SK-N-SH (cell line): Measurements from ENCODE around the gene IZUMO1. TPM values are rescaled to one million over a fixed set of nuclear protein-coding genes. Genes with fewer than 3 reads are reported as not detected.
"Not testable (repeated sequence)": the region's sequence is repeated elsewhere in the genome, so short reads cannot be mapped to it uniquely, and the experiment has no call there.

Source experiments
- CTCF ChIA-PET: fragments of 300-600, 350-600 bp; formaldehyde crosslinking; extraction: SDS; loops from one replicate; lab custom pipeline; 2021; lab: Yijun Ruan, JAX
- POLR2A ChIA-PET: fragments of 350-600 bp; sonication (Branson Sonifier 250); formaldehyde crosslinking; extraction: SDS; loops from one replicate; lab custom pipeline; 2020; ENCODE audit warnings: antibody characterized with exemption, inconsistent platforms; lab: Yijun Ruan, JAX
- DNase-seq: peaks from one replicate; pipeline ENCODE4 v3.0.0; 2012
- H2AFZ ChIP-seq: fragments of 200-600 bp; sonication (generic); 2 replicates; pipeline ENCODE4 v1.8.1; 2016; ENCODE audit warnings: antibody characterized with exemption, mild to moderate bottlenecking, low read depth
- H3F3A ChIP-seq: fragments of 200-600 bp; sonication (generic); replicated peaks from 2 replicates; pipeline ENCODE3; 2016; ENCODE audit warnings: antibody characterized with exemption, mild to moderate bottlenecking; ENCODE audit not compliant: insufficient read depth
- H3K27ac ChIP-seq, 2 experiments: fragments of 200-500 bp in 1 of 2; fragments of 200-600 bp in 1 of 2; sonication (Bioruptor generic) in 1 of 2; sonication (generic), shearing (Covaris generic) in 1 of 2; 2 replicates each; pipeline versions ENCODE4 v1.5.1 to v1.6.1; 2014 to 2016; ENCODE audit warnings: low read depth in 2 of 2, inconsistent platforms in 1 of 2, low read length in 1 of 2, mild to moderate bottlenecking in 1 of 2, mixed read lengths in 1 of 2
- H3K27me3 ChIP-seq: fragments of 200-600 bp; sonication (generic), shearing (Covaris generic); 2 replicates; pipeline ENCODE4 v1.6.1; 2016; ENCODE audit warnings: mixed run types; ENCODE audit not compliant: insufficient read depth
- H3K36me3 ChIP-seq, 2 experiments: fragments of 200-500 bp in 1 of 2; fragments of 200-600 bp in 1 of 2; sonication (Bioruptor generic) in 1 of 2; sonication (generic) in 1 of 2; replicated peaks in 1 of 2; 2 replicates each; pipeline versions ENCODE3 to v1.5.1; 2014 to 2016; ENCODE audit warnings: low read length in 1 of 2, mild to moderate bottlenecking in 1 of 2; ENCODE audit not compliant: insufficient read depth in 2 of 2, control insufficient read depth in 1 of 2
- H3K4me1 ChIP-seq, 2 experiments: fragments of 200-500 bp in 1 of 2; fragments of 200-600 bp in 1 of 2; sonication (Bioruptor generic) in 1 of 2; sonication (generic), shearing (Covaris generic) in 1 of 2; 2 replicates each; pipeline versions ENCODE4 v1.5.1 to v1.6.1; 2014 to 2016; ENCODE audit warnings: low read depth in 1 of 2, low read length in 1 of 2, mixed run types in 1 of 2; ENCODE audit not compliant: insufficient read depth in 2 of 2, control insufficient read depth in 1 of 2
- H3K4me2 ChIP-seq: fragments of 200-600 bp; sonication (generic), shearing (Covaris generic); 2 replicates; pipeline ENCODE4 v1.6.1; 2017; ENCODE audit warnings: mixed run types
- H3K4me3 ChIP-seq, 2 experiments: fragments of 200-500 bp in 1 of 2; fragments of 200-600 bp in 1 of 2; sonication (Bioruptor generic) in 1 of 2; sonication (generic), shearing (Covaris generic) in 1 of 2; 2 replicates each; pipeline versions ENCODE4 v1.5.1 to v1.8.1; 2014 to 2016; ENCODE audit warnings: low read depth in 2 of 2, inconsistent platforms in 1 of 2, low read length in 1 of 2, mild to moderate bottlenecking in 1 of 2, mixed read lengths in 1 of 2, moderate library complexity in 1 of 2
- H3K79me2 ChIP-seq: fragments of 200-600 bp; sonication (generic); 2 replicates; pipeline ENCODE4 v1.8.1; 2017; ENCODE audit warnings: mild to moderate bottlenecking; ENCODE audit not compliant: insufficient read depth
- H3K9ac ChIP-seq: fragments of 200-600 bp; sonication (generic); 2 replicates; pipeline ENCODE4 v1.6.1; 2017; ENCODE audit warnings: mixed run types
- H3K9me2 ChIP-seq: fragments of 200-600 bp; sonication (generic); 2 replicates; pipeline ENCODE4 v1.6.1; 2017; ENCODE audit warnings: mixed run types
- H3K9me3 ChIP-seq: fragments of 200-600 bp; sonication (generic); 2 replicates; pipeline ENCODE4 v1.6.1; 2017; ENCODE audit warnings: mixed run types, mild to moderate bottlenecking, moderate library complexity
- H4K20me1 ChIP-seq: fragments of 200-600 bp; sonication (generic); 2 replicates; pipeline ENCODE4 v1.6.1; 2017; ENCODE audit warnings: mild to moderate bottlenecking, mixed run types; ENCODE audit not compliant: insufficient read depth
- CHD2 ChIP-seq: fragments of 150-350 bp; IDR thresholded peaks from 2 replicates; pipeline ENCODE4 v1.6.1; 2018; ENCODE audit warnings: low read length; ENCODE audit not compliant: partially characterized antibody
- EP300 ChIP-seq, 2 experiments: IDR thresholded peaks; 2 replicates each; pipeline versions ENCODE4 v1.4.0 to v1.6.1; 2012; ENCODE audit warnings: borderline replicate concordance in 1 of 2, low read depth in 1 of 2, low read length in 1 of 2
- FOXJ3 ChIP-seq: sonication (generic); formaldehyde crosslinking; IDR thresholded peaks from 2 replicates; pipeline ENCODE4 v1.5.1; 2020; ENCODE audit warnings: mild to moderate bottlenecking, missing genetic modification reagents
- FOXM1 ChIP-seq: IDR thresholded peaks from 2 replicates; pipeline ENCODE4 v1.4.0; 2012; ENCODE audit warnings: low read depth, mild to moderate bottlenecking
- MEF2A ChIP-seq: IDR thresholded peaks from 2 replicates; pipeline ENCODE4 v1.4.0; 2012; ENCODE audit warnings: low read depth, borderline replicate concordance
- TAF1 ChIP-seq: IDR thresholded peaks from 2 replicates; pipeline ENCODE4 v1.6.1; 2012; ENCODE audit warnings: low read depth, mild to moderate bottlenecking, low read length, moderate library complexity, borderline replicate concordance
- WGBS: methylation state at CpG from one replicate; pipeline ENCODE4 v1.1.6; 2017; ENCODE audit warnings: low lambda C conversion rate; 5-methylcytosine and 5-hydroxymethylcytosine counted together
- polyA plus RNA-seq, 3 experiments: library from polyadenylated mRNA; depleted of rRNA; stranded (reverse); fragments of >200 nt; gene quantifications; 2 replicates each; pipeline ENCODE4 v1.2.3, GENCODE V29; 2012
- TF ChIP-seq, protein P1 (sequence below): IDR thresholded peaks from 2 replicates; pipeline ENCODE4 v1.4.0; 2012; ENCODE audit warnings: low read depth, borderline replicate concordance

Gene IZUMO1
- polyA plus RNA-seq, 1 of the 3 experiments (the other 2 are of a cell fraction), result 0.03 TPM

DNA sequence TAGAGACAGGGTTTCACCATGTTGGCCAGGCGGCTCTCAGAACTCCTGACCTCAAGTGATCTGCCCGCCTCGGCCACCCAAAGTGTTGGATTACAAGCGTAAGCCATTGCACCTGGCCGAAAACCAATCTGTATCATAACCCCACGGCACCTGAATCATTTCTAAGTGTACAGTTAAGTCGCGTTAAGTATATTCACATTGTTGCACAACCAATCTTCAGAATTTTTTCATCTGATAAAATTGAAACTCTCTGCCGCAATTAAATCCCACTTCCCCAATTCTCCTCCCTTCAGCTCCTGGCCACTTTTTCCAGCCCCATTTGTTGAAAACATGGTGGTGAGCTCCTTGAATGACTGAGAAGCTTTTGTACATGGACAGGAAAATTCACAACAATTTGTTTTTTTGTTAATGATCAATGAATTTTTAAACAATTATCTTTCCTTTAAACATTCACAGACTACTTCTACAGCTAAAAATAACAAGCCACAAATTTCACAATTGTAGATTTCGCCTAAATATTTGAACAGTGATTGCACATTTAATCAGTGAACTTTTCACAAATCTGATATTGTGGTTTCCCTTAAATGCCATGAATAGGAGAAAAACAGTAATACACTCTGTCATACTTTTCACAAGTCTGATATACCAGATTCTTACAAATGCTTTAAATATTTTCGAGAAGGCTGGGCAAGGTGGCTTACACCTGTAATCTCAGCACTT, 22.4 kb upstream of the IZUMO1 start:
- POLR2A ChIA-PET, result no interaction called here
- Histone ChIP-seq H3K4me3 (no peak overlapping the region), H3K79me2 (no peaks in the 10 kb centered on the region), H3K9me3 (no peaks in the 10 kb centered on the region), H3K36me3 (no peaks in the 10 kb centered on the region), H3K9ac (no peak overlapping the region), H3K4me2 (no peak overlapping the region), H3K27me3 (peaks cover 29% of the 10 kb centered on the region), H3K27ac (no peak overlapping the region), H3F3A (no peaks in the 10 kb centered on the region), H2AFZ (no peak overlapping the region), H3K9me2 (no peaks in the 10 kb centered on the region), H4K20me1 (no peaks in the 10 kb centered on the region), H3K4me1 (no peaks in the 10 kb centered on the region)
- CTCF ChIA-PET, result interaction anchor here (1.1 to 2.0 kb wide), 2 partner anchors 10 to 19 kb away, joined by 3 to 4 read pairs; no protein-coding TSS in a partner anchor
- DNase-seq, result no peak
- WGBS, result 51% methylated on average over 11 of the region's 11 CpGs
- TF ChIP-seq FOXJ3 (CRISPR knock-in tag), result no peak
- no peak for TF ChIP-seq FOXM1
- no peak for TF ChIP-seq MEF2A
- TF ChIP-seq TAF1, result no peak
- TF ChIP-seq, protein P1, sequence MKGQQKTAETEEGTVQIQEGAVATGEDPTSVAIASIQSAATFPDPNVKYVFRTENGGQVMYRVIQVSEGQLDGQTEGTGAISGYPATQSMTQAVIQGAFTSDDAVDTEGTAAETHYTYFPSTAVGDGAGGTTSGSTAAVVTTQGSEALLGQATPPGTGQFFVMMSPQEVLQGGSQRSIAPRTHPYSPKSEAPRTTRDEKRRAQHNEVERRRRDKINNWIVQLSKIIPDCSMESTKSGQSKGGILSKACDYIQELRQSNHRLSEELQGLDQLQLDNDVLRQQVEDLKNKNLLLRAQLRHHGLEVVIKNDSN, result no peak
- TF ChIP-seq EP300 (IDR thresholded peaks at IDR 0.05; ENCODE audit: borderline replicate concordance in 1 of 2, low read depth in 1 of 2, low read length in 1 of 2), result no peak
- TF ChIP-seq CHD2, result no peak

DNA sequence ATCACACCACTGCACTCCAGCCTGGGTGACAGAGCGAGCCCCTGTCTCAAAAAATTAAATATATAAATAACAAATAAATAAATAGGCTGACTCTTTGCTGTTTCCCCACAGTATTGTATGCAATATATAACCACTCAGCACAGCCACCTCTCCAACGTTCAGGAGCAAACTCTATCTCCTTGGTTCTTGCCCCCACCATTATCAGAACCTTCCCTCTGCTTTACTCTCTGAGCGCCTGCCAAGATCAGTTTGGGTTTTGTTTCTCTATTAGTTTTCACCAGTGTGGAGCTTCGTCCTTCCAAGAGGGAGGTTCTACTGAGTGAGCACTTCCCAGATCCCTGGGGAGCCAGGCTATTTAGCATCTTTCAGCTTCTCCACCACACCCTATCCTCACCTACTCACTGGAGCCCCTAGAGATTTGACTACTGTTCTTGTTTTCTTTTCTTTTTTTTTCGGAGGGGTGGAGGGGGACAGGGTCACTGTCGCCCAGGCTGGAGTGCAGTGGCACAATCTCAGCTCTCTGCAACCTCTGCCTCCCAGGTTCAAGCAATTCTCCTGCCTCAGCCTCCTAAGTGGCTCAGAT, 21.6 kb upstream of the IZUMO1 start:
- H3K9ac ChIP-seq, H3F3A ChIP-seq, H3K27ac ChIP-seq, H4K20me1 ChIP-seq, H2AFZ ChIP-seq, H3K4me3 ChIP-seq, H3K9me2 ChIP-seq, POLR2A ChIA-PET, DNase-seq, H3K9me3 ChIP-seq, H3K4me1 ChIP-seq, H3K4me2 ChIP-seq, H3K79me2 ChIP-seq, H3K36me3 ChIP-seq: not testable (repeated sequence)
- 10% methylated on average over 6 of the region's 6 CpGs for WGBS
- H3K27me3 ChIP-seq, result peaks cover 38% of the 10 kb centered on the region
- CTCF ChIA-PET, result interaction anchor here (1.7 kb wide), 1 partner anchor 19 kb away, joined by 7 read pairs; no protein-coding TSS in a partner anchor

DNA sequence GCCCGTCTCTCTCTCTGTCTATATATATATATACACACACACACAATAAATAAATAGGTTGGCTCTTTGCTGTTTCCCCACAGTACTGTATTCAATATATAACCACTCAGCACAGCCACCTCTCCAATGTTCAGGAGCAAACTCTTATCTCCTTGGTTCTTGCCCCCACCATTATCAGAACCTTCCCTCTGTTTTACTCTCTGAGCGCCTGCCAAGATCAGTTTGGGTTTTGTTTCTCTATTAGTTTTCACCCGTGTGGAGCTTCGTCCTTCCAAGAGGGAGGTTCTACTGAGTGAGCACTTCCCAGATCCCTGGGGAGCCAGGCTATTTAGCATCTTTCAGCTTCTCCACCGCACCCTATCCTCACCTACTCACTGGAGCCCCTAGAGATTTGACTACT, 19.1 kb upstream of the IZUMO1 start:
- POLR2A ChIA-PET, result not testable (repeated sequence)
- peaks cover 47% of the 10 kb centered on the region for H3K27me3 ChIP-seq

More for the DNA sequence above, 19.1 kb upstream of the IZUMO1 start:
- not testable (repeated sequence) for H2AFZ ChIP-seq, H3K4me3 ChIP-seq, H3K27ac ChIP-seq, H3K9me3 ChIP-seq, H3K9ac ChIP-seq, H4K20me1 ChIP-seq, H3K79me2 ChIP-seq, DNase-seq, H3K4me2 ChIP-seq, H3F3A ChIP-seq, H3K4me1 ChIP-seq, H3K9me2 ChIP-seq, H3K36me3 ChIP-seq
- WGBS, result 14% methylated on average over 5 of the region's 5 CpGs
- CTCF ChIA-PET, result interaction anchor here (1.4 to 1.9 kb wide), 2 partner anchors 27 to 70 kb away, joined by 3 to 5 read pairs; partner anchors contain the start of gene HSD17B14
